ENCODE measurements around the gene BANP.
A peak's percentile ranks its signal among the peaks of the same experiment; 100 is the strongest.

The BANP gene

DNA sequence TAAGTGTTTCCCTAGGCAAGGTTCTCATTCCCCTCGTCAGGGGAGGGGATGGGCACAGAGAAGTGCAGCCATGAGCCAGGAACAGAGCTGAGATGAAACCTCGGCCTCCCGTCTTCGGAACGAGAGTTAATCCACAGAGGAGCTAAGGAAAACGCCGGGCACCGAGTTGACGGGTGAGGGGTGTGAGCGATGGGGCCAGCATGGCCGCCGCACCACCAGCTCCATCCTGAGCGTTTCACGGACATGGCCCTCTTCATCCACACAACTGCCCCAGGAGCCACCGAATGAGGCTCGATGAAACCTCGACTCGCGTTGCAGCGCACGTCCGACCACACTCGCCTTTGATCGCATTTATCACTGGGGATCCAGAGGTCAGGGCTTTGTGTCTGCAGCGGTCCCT, 36.4 kb upstream of the BANP start:
- no peaks in the 10 kb centered on the region for H3K36me3 ChIP-seq (ENCODE audit: control insufficient read depth in 2 of 2, insufficient read depth in 1 of 2, low read length in 2 of 2)
- no peak overlapping the region for H3K4me3 ChIP-seq (ENCODE audit: low read depth, low read length)
- no peaks in the 10 kb centered on the region for H3K4me1 ChIP-seq (ENCODE audit: control insufficient read depth, insufficient read depth, low read length)
- no peak overlapping the region for H3K27ac ChIP-seq (ENCODE audit: extremely low read depth, low read depth, low read length)
- no peak for TF ChIP-seq ZNF629 (tag by site-specific recombination; IDR thresholded peaks at IDR 0.05)
- TF ChIP-seq, protein P1, sequence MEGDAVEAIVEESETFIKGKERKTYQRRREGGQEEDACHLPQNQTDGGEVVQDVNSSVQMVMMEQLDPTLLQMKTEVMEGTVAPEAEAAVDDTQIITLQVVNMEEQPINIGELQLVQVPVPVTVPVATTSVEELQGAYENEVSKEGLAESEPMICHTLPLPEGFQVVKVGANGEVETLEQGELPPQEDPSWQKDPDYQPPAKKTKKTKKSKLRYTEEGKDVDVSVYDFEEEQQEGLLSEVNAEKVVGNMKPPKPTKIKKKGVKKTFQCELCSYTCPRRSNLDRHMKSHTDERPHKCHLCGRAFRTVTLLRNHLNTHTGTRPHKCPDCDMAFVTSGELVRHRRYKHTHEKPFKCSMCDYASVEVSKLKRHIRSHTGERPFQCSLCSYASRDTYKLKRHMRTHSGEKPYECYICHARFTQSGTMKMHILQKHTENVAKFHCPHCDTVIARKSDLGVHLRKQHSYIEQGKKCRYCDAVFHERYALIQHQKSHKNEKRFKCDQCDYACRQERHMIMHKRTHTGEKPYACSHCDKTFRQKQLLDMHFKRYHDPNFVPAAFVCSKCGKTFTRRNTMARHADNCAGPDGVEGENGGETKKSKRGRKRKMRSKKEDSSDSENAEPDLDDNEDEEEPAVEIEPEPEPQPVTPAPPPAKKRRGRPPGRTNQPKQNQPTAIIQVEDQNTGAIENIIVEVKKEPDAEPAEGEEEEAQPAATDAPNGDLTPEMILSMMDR (tag by site-specific recombination; IDR thresholded peaks at IDR 0.05), result no peak
- TF ChIP-seq, protein P2, sequence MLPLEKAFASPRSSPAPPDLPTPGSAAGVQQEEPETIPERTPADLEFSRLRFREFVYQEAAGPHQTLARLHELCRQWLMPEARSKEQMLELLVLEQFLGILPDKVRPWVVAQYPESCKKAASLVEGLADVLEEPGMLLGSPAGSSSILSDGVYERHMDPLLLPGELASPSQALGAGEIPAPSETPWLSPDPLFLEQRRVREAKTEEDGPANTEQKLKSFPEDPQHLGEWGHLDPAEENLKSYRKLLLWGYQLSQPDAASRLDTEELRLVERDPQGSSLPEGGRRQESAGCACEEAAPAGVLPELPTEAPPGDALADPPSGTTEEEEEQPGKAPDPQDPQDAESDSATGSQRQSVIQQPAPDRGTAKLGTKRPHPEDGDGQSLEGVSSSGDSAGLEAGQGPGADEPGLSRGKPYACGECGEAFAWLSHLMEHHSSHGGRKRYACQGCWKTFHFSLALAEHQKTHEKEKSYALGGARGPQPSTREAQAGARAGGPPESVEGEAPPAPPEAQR (tag by site-specific recombination; IDR thresholded peaks at IDR 0.05), result no peak
- no peak for TF ChIP-seq REPIN1 (tag by site-specific recombination; IDR thresholded peaks at IDR 0.05; ENCODE audit: low read depth)
- TF ChIP-seq, protein P3, sequence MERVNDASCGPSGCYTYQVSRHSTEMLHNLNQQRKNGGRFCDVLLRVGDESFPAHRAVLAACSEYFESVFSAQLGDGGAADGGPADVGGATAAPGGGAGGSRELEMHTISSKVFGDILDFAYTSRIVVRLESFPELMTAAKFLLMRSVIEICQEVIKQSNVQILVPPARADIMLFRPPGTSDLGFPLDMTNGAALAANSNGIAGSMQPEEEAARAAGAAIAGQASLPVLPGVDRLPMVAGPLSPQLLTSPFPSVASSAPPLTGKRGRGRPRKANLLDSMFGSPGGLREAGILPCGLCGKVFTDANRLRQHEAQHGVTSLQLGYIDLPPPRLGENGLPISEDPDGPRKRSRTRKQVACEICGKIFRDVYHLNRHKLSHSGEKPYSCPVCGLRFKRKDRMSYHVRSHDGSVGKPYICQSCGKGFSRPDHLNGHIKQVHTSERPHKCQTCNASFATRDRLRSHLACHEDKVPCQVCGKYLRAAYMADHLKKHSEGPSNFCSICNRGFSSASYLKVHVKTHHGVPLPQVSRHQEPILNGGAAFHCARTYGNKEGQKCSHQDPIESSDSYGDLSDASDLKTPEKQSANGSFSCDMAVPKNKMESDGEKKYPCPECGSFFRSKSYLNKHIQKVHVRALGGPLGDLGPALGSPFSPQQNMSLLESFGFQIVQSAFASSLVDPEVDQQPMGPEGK (tag by site-specific recombination; IDR thresholded peaks at IDR 0.05), result no peak
- TF ChIP-seq, protein P4, sequence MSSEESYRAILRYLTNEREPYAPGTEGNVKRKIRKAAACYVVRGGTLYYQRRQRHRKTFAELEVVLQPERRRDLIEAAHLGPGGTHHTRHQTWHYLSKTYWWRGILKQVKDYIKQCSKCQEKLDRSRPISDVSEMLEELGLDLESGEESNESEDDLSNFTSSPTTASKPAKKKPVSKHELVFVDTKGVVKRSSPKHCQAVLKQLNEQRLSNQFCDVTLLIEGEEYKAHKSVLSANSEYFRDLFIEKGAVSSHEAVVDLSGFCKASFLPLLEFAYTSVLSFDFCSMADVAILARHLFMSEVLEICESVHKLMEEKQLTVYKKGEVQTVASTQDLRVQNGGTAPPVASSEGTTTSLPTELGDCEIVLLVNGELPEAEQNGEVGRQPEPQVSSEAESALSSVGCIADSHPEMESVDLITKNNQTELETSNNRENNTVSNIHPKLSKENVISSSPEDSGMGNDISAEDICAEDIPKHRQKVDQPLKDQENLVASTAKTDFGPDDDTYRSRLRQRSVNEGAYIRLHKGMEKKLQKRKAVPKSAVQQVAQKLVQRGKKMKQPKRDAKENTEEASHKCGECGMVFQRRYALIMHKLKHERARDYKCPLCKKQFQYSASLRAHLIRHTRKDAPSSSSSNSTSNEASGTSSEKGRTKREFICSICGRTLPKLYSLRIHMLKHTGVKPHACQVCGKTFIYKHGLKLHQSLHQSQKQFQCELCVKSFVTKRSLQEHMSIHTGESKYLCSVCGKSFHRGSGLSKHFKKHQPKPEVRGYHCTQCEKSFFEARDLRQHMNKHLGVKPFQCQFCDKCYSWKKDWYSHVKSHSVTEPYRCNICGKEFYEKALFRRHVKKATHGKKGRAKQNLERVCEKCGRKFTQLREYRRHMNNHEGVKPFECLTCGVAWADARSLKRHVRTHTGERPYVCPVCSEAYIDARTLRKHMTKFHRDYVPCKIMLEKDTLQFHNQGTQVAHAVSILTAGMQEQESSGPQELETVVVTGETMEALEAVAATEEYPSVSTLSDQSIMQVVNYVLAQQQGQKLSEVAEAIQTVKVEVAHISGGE (tag by site-specific recombination; conservative IDR thresholded peaks at IDR 0.05; ENCODE audit: low read depth), result no peak
- TF ChIP-seq ZNF843 (tag by site-specific recombination; IDR thresholded peaks at IDR 0.05), result no peak
- TF ChIP-seq, protein P5, sequence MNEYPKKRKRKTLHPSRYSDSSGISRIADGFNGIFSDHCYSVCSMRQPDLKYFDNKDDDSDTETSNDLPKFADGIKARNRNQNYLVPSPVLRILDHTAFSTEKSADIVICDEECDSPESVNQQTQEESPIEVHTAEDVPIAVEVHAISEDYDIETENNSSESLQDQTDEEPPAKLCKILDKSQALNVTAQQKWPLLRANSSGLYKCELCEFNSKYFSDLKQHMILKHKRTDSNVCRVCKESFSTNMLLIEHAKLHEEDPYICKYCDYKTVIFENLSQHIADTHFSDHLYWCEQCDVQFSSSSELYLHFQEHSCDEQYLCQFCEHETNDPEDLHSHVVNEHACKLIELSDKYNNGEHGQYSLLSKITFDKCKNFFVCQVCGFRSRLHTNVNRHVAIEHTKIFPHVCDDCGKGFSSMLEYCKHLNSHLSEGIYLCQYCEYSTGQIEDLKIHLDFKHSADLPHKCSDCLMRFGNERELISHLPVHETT (tag by site-specific recombination; IDR thresholded peaks at IDR 0.05), result no peak
- no peak for TF ChIP-seq KLF16 (tag by site-specific recombination; IDR thresholded peaks at IDR 0.05)
- H3K9me3 ChIP-seq (ENCODE audit: control insufficient read depth, insufficient read depth, low read depth, low read length), result no peaks in the 10 kb centered on the region
- ChIA-PET POLR2A (no interaction called here), CTCF (interaction anchor here (1.1 to 1.2 kb wide), 2 partner anchors 66 to 136 kb away, joined by 3 to 5 read pairs; no protein-coding TSS in a partner anchor)

DNA sequence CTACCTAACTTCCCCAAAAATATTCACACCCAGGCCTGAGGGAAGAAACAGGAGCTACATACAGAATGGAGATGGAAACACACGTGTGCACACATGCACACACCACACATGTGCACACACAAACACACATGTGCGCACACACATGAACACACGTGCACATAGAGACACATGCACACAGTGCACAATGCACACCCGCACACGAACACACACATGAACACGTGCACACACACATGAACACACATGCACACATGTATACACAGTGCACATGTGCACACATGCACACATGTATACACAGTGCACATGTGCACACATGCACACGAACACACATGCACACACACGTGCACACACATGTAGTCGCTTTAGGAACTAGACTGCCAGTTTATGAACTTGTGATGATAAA, 33.7 kb upstream of the BANP start:
- ChIA-PET POLR2A (no interaction called here), CTCF (no interaction called here)
- Histone ChIP-seq H3K4me1 (ENCODE audit: control insufficient read depth, insufficient read depth, low read length) (no peaks in the 10 kb centered on the region), H3K9me3 (ENCODE audit: control insufficient read depth, insufficient read depth, low read depth, low read length) (no peaks in the 10 kb centered on the region), H3K36me3 (ENCODE audit: control insufficient read depth in 2 of 2, insufficient read depth in 1 of 2, low read length in 2 of 2) (no peaks in the 10 kb centered on the region), H3K27ac (ENCODE audit: extremely low read depth, low read depth, low read length) (no peak overlapping the region), H3K4me3 (ENCODE audit: low read depth, low read length) (no peak overlapping the region)
- no peak for TF ChIP-seq ZFHX2 (tag by site-specific recombination; conservative IDR thresholded peaks at IDR 0.05)
- TF ChIP-seq, protein P6, sequence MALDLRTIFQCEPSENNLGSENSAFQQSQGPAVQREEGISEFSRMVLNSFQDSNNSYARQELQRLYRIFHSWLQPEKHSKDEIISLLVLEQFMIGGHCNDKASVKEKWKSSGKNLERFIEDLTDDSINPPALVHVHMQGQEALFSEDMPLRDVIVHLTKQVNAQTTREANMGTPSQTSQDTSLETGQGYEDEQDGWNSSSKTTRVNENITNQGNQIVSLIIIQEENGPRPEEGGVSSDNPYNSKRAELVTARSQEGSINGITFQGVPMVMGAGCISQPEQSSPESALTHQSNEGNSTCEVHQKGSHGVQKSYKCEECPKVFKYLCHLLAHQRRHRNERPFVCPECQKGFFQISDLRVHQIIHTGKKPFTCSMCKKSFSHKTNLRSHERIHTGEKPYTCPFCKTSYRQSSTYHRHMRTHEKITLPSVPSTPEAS (tag by site-specific recombination; IDR thresholded peaks at IDR 0.05), result 0 out of 2 replicates have a peak, but pooled peaks have one; percentile 29
